Measurements from ENCODE around the gene RNF43.

GRCh38 chr17:58378733-58379510 is 38.4 kb downstream of the RNF43 start:
- TF ChIP-seq, protein P1, sequence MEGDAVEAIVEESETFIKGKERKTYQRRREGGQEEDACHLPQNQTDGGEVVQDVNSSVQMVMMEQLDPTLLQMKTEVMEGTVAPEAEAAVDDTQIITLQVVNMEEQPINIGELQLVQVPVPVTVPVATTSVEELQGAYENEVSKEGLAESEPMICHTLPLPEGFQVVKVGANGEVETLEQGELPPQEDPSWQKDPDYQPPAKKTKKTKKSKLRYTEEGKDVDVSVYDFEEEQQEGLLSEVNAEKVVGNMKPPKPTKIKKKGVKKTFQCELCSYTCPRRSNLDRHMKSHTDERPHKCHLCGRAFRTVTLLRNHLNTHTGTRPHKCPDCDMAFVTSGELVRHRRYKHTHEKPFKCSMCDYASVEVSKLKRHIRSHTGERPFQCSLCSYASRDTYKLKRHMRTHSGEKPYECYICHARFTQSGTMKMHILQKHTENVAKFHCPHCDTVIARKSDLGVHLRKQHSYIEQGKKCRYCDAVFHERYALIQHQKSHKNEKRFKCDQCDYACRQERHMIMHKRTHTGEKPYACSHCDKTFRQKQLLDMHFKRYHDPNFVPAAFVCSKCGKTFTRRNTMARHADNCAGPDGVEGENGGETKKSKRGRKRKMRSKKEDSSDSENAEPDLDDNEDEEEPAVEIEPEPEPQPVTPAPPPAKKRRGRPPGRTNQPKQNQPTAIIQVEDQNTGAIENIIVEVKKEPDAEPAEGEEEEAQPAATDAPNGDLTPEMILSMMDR (IDR thresholded peaks at IDR 0.05), result no peak
- TF ChIP-seq POLR2A (IDR thresholded peaks at IDR 0.05) (no peak), EP300 (IDR thresholded peaks at IDR 0.05) (no peak), POLR2AphosphoS5 (IDR thresholded peaks at IDR 0.05) (no peak)
